A549 (cell line): Measurements from ENCODE around the gene ACER2.

Experiments
- CEBPB ChIP-seq, 2 experiments: fragments of >200 bp in 1 of 2; sonication (Bioruptor Twin) in 1 of 2; formaldehyde crosslinking in 1 of 2; IDR thresholded peaks; 2 replicates each; pipeline ENCODE4 v1.6.1; 2012 to 2016
- HMGXB4 ChIP-seq: fragments of 250-450 bp; sonication (Bioruptor Pico); IDR thresholded peaks from 2 replicates; pipeline ENCODE4 v1.5.0; 2021; ENCODE audit warnings: mild to moderate bottlenecking, moderate library complexity, borderline replicate concordance
- JUNB ChIP-seq: fragments of >200 bp; sonication (Bioruptor Twin); formaldehyde crosslinking; IDR thresholded peaks from 2 replicates; pipeline ENCODE4 v1.6.1; 2016
- MAX ChIP-seq: IDR thresholded peaks from 2 replicates; pipeline ENCODE4 v1.6.1; 2012
- MYC ChIP-seq: IDR thresholded peaks from 2 replicates; pipeline ENCODE4 v1.6.1; 2012; ENCODE audit warnings: mild to moderate bottlenecking, inconsistent platforms, low read length, improper control_type of control experiment, borderline replicate concordance
- POLR2A ChIP-seq: IDR thresholded peaks from 2 replicates; pipeline ENCODE4 v1.6.1; 2012; ENCODE audit warnings: mild to moderate bottlenecking, low read length
- RAD21 ChIP-seq, 2 experiments: fragments of >200 bp in 1 of 2; sonication (Bioruptor Twin) in 1 of 2; formaldehyde crosslinking in 1 of 2; IDR thresholded peaks in 1 of 2; conservative IDR thresholded peaks in 1 of 2; 2 replicates in 1 of 2; 3 replicates in 1 of 2; pipeline ENCODE4 v1.6.1; 2012 to 2018; ENCODE audit warnings: inconsistent platforms in 1 of 2
- REST ChIP-seq: fragments of 200-600 bp; sonication (generic); IDR thresholded peaks from 2 replicates; pipeline ENCODE4 v1.6.1; 2016; ENCODE audit warnings: antibody characterized with exemption, mild to moderate bottlenecking, moderate library complexity
- RFX5 ChIP-seq: fragments of 450-650 bp; IDR thresholded peaks from 2 replicates; pipeline ENCODE4 v1.7.1; 2014; ENCODE audit warnings: antibody characterized with exemption, mild to moderate bottlenecking, moderate library complexity
- SMC3 ChIP-seq: fragments of >200 bp; sonication (Bioruptor Twin); formaldehyde crosslinking; IDR thresholded peaks from 3 replicates; pipeline ENCODE4 v1.6.1; 2018; ENCODE audit warnings: inconsistent platforms
- TF ChIP-seq, protein P1 (sequence below): fragments of >200 bp; sonication (Bioruptor Twin); formaldehyde crosslinking; IDR thresholded peaks from 3 replicates; pipeline ENCODE4 v1.5.1; 2016

GRCh38 chr9:19486803-19487202 lies 78.0 kb downstream of the ACER2 start:
- TF ChIP-seq SMC3 (no peak), MYC (no peak), POLR2A (no peak), REST (no peak), RAD21 (conservative IDR thresholded peaks at IDR 0.05 in 1 of 2, IDR thresholded peaks at IDR 0.05 in 1 of 2) (no peak), RFX5 (no peak), HMGXB4 (no peak), JUNB (no peak), CEBPB (IDR thresholded peaks at IDR 0.05) (0 out of 4 replicates have a peak, but pooled peaks of 1 of the 2 experiments have one; percentile 16), MAX (no peak)
- TF ChIP-seq, protein P1, sequence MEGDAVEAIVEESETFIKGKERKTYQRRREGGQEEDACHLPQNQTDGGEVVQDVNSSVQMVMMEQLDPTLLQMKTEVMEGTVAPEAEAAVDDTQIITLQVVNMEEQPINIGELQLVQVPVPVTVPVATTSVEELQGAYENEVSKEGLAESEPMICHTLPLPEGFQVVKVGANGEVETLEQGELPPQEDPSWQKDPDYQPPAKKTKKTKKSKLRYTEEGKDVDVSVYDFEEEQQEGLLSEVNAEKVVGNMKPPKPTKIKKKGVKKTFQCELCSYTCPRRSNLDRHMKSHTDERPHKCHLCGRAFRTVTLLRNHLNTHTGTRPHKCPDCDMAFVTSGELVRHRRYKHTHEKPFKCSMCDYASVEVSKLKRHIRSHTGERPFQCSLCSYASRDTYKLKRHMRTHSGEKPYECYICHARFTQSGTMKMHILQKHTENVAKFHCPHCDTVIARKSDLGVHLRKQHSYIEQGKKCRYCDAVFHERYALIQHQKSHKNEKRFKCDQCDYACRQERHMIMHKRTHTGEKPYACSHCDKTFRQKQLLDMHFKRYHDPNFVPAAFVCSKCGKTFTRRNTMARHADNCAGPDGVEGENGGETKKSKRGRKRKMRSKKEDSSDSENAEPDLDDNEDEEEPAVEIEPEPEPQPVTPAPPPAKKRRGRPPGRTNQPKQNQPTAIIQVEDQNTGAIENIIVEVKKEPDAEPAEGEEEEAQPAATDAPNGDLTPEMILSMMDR, result no peak
